WI38 (cell line): ENCODE measurements around the gene BCL2L13.
A peak's percentile ranks its signal among the peaks of the same experiment; 100 is the strongest.
"Not testable (repeated sequence)": the region's sequence is repeated elsewhere in the genome, so short reads cannot be mapped to it uniquely, and the experiment has no call there.

Experiments used
- H3K4me3 ChIP-seq: 2 replicates; pipeline ENCODE4 v1.5.1; 2011; ENCODE audit warnings: low read depth, mild to moderate bottlenecking, control low read depth, low read length
- TF ChIP-seq, protein P1 (sequence below): IDR thresholded peaks from 2 replicates; pipeline ENCODE4 v1.5.1; 2012; ENCODE audit warnings: low read depth, mild to moderate bottlenecking, control low read depth, low read length

Gene BCL2L13

DNA sequence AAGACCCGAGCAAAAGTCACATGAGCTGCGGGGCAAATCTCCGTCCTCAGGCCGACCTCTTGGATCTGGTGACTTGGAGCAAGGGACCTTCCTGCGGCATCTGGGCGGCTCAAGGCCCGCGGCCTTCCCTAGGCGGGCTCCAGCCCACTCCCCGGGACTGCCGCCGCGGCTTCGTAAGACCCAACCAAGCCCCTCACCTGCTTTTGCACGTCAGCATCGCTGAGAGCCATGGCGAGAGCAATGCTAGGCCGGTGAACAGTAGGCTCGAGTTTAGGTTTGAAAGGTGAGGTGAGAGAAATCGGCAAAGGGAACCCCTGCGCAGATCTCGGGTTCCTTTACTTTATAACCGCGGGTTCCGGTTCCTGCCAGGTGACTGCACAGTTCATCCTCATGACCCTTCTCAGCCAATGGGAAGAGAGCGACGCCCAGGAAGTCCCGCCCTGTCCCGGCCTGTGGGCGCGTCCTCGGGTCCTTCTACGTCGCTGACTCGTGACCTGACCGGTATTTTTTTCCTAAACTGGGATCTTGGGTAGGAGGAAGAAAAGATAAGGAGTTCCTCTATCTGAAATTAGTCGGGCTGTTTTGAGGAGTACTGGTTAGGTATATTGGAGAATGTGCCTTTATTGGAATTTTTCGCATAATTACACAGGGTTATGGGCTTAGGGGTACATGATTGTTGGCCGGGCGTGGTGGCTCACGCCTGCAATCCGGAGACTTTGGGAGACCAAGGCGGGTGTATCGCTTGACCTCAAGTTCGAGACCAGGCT, 10.0 kb upstream of the BCL2L13 start, which contains the start of gene ATP6V1E1:
Gene ATP6V1E1, minus strand, starts transcription at position 344 of the 767 bp plus-strand sequence. Its CDS starts 114 bp downstream, at position 230.
- TF ChIP-seq, protein P1, sequence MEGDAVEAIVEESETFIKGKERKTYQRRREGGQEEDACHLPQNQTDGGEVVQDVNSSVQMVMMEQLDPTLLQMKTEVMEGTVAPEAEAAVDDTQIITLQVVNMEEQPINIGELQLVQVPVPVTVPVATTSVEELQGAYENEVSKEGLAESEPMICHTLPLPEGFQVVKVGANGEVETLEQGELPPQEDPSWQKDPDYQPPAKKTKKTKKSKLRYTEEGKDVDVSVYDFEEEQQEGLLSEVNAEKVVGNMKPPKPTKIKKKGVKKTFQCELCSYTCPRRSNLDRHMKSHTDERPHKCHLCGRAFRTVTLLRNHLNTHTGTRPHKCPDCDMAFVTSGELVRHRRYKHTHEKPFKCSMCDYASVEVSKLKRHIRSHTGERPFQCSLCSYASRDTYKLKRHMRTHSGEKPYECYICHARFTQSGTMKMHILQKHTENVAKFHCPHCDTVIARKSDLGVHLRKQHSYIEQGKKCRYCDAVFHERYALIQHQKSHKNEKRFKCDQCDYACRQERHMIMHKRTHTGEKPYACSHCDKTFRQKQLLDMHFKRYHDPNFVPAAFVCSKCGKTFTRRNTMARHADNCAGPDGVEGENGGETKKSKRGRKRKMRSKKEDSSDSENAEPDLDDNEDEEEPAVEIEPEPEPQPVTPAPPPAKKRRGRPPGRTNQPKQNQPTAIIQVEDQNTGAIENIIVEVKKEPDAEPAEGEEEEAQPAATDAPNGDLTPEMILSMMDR, result no peak

DNA sequence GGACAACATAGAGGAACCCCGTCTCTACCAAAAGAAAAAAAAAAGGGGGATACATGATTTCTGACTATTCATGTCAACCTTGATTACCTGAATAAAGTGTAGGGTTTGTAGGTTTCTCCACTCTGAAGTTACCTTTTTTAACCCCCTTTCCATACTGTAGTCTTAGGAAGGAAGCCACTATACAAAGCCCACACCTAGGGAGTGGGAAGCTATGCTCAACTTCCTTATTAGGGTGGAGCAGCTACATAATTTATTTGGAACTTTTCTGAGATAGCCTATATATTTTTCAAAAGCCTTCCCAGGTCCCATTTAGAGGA, 9.4 kb upstream of the BCL2L13 start:
- peak overlapping the region; percentile 100 for H3K4me3 ChIP-seq
- TF ChIP-seq, protein P1, result no peak

More for the DNA sequence above, 10.0 kb upstream of the BCL2L13 start, which contains the start of gene ATP6V1E1:
- H3K4me3 ChIP-seq, result peak within 1 kb of the TSS; percentile 100

DNA sequence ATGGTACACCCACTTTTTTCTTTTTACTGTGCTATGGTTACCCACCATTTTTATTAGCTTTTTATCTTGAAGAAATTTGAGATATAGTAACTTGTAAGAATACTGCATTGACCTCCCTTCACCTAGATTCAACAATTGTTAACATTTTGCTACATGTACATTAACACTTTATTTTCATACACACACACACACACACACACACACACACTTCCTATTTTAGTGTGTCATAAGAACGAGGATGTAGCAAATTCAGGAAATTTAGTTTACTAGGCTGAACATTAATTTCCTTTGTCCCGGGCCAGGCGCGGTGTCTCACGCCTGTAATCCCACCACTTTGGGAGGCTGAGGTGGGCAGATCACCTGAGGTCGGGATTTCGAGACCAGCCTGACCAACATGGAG, 8.9 kb upstream of the BCL2L13 start:
- TF ChIP-seq, protein P1, result no peak
- H3K4me3 ChIP-seq, result peak overlapping the region; percentile 100; the same call in 1 of the 2 replicates

DNA sequence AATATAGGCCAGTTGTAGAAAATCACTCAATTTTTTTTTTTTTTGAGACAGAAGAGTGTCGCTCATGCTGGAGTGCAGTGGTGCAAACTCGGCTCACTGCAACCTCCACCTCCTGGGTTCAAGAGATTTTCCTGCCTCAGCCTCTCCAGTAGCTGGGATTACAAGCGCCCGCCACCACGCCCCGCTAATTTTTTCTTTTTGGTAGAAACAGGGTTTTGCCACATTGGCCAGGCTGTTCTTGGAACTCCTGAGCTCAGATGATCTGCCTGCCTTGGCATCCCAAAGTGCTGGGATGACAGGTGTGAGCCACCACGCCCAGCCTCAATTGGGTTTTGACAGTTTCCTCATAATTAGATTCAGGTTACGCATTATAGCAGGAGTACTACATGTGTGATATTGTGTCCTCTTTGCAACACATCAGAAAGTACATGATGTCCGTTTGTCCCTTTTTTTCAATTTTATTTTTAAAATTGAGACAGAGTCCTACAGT, 7.4 kb upstream of the BCL2L13 start:
- H3K4me3 ChIP-seq, result no peak overlapping the region
- TF ChIP-seq, protein P1, result no peak

DNA sequence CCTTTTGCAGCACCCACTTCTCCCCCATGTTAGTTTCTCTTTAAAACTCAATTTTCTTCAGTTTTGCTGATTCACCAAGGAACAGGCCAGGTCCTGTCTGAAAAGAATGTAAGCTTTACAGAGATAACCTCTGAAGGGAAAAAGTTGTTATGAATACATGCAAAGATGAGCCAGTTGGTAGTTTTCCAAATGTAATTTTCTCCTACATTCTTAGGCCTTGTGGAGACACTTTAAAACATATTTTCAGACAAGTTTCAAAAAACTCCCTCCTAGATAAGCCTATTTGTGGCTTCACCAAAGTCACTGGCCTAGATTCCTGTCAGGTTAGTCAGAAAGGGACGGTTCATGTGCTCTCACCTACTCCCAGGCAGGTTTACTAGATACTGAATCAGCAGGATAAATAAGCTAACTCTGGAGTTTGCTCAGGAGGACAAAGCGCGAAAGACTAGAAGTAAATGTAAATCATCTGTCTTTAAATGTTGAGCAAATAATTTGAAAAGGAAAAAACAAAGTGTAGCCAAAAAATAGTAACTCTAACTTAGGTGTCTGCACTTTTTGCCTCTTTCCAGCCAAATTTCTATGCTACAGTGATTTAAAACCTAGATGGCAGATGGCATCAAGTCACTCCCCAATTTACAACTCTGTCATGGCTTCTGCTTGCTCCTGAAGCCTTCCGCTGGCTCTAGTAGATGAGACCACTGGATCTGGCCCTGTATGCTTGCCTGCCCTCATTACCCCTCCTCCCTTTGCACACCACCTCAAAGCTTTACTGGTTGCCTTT, 5.2 kb upstream of the BCL2L13 start:
- no peak overlapping the region for H3K4me3 ChIP-seq
- TF ChIP-seq, protein P1, result no peak

DNA sequence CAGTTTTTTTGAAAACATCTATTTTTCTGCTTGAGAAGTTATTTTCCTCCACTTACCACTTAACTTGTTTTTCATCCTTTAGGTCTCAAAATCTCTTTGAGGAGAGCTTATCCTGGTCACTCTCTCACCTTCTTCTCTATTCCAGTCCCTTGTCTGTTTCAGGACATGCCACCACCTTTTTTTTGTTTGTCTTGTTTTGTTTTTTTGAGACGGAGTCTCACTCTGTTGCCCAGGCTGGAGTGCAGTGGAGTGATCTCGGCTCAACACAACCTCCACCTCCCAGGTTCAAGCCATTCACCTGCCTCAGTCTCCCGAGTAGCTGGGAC, 4.6 kb upstream of the BCL2L13 start:
- no peak overlapping the region for H3K4me3 ChIP-seq
- TF ChIP-seq, protein P1, result no peak

DNA sequence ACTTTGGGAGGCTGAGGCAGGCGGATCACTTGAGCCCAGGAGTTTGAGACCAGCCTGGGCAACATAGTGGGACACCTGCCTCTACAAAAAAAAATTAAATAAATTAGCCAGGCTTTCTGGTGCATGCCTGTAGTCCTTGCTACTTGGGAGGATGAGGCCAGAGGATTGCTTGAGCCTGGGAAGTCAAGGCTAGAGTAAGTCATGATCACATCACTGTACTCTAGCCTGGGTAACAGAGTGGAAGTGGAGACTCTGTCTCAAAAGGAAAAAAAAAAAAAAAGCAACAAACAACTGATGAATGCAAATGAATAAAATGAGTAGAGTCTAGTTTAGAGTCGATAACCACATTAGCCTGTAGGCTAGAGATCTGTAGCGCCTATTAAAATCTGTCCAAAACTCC, 3.9 kb upstream of the BCL2L13 start:
- TF ChIP-seq, protein P1, result no peak
- no peak overlapping the region for H3K4me3 ChIP-seq

DNA sequence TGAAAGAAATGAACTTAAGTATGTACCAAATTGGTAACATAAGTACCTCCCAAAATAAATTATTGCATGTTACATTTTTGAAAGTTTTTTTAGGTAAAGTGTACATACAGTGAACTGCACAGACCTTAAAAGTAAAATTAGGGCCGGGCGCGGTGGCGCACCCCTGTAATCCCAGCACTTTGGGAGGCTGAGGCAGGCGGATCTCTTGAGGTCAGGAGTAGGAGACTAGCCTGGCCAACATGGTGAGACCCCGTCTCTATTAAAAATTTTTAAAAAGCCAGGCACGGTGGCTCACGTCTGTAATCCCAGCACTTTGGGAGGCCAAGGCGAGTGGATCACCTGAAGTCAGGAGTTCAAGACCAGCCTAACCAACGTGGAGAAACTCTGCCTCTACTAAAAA, 1.7 kb upstream of the BCL2L13 start:
- not testable (repeated sequence) for H3K4me3 ChIP-seq
